H1 (cell line): ENCODE data around the gene ARHGAP23. TPM values are rescaled to one million over a fixed set of nuclear protein-coding genes. Genes with fewer than 3 reads are reported as not detected.

Experiments
- TAF1 ChIP-seq: IDR thresholded peaks from 2 replicates; pipeline ENCODE4 v1.6.1; 2011; ENCODE audit warnings: mild to moderate bottlenecking, low read depth, low read length
- polyA plus RNA-seq, 7 experiments: library from polyadenylated mRNA; depleted of rRNA in 3 of 7; stranded (reverse) in 5 of 7; unstranded in 2 of 7; fragments of >200 nt in 5 of 7; fragments of 200-250 nt in 2 of 7; gene quantifications; 1 replicate in 5 of 7; 2 replicates in 1 of 7; 4 replicates in 1 of 7; pipeline versions ENCODE4 v1.2.1 to v1.2.3, GENCODE V29; 2011 to 2013; ENCODE audit warnings: missing spikeins in 2 of 7, mixed read lengths in 2 of 7
- total RNA-seq: library from RNA; stranded (reverse); fragmentation: NEBNext Ultra II Directional; extraction: Animal tissue kit (Norgen Biotek cat#: 25700); gene quantifications from 2 replicates; pipeline ENCODE4 v1.2.1, GENCODE V29; 2021

Gene ARHGAP23
- total and polyA plus RNA-seq, 2 of the 8 experiments (the other 6 are each of a cell fraction or from before 2014, with no cell fraction given): 16.3 to 107 TPM

DNA sequence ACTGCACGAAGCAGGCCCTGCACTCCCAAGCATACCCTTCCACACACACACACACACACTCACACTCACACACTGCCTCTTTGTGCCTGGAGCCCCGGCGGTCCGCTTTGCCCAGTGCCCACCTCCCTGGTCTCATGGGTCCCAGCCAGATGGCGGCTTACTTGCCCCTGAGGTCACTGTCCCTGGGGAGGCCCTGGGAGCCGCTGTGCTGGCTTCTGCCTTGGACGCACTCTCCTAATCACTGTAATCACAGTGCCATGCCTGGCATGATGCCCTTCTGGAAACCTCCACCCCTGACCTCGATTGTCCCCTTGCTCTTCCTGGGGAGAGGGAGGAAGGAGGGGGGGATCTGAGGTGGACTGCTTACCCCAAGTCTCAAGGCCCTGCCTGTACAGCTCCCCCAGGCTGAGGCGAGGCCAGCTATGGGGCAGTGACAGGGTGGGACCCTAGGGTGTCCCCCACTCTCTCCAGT, 36.0 kb downstream of the ARHGAP23 start (continued):
- TF ChIP-seq TAF1: no peak
